ENCODE results near the gene ZNF438.

The ZNF438 gene

GRCh38 chr10:30849231-30850035 is 182.2 kb downstream of the ZNF438 start:
- TF ChIP-seq PPARA (CRISPR knock-in tag; IDR thresholded peaks at IDR 0.05; ENCODE audit: borderline replicate concordance) (no peak), TOX (CRISPR knock-in tag; IDR thresholded peaks at IDR 0.05; ENCODE audit: borderline replicate concordance) (no peak), ZFP3 (CRISPR knock-in tag; IDR thresholded peaks at IDR 0.05) (no peak), ARNTL (CRISPR knock-in tag; IDR thresholded peaks at IDR 0.05; ENCODE audit: borderline replicate concordance, low read depth) (no peak), OSR1 (CRISPR knock-in tag; IDR thresholded peaks at IDR 0.05) (no peak), GLIS3 (CRISPR knock-in tag; IDR thresholded peaks at IDR 0.05) (no peak), BACH2 (CRISPR knock-in tag; IDR thresholded peaks at IDR 0.05; ENCODE audit: borderline replicate concordance) (no peak), ISL1 (CRISPR knock-in tag; IDR thresholded peaks at IDR 0.05) (no peak), TCF4 (CRISPR knock-in tag; IDR thresholded peaks at IDR 0.05; ENCODE audit: borderline replicate concordance) (no peak), ZC3H10 (CRISPR knock-in tag; IDR thresholded peaks at IDR 0.05) (no peak), ZFP30 (CRISPR knock-in tag; IDR thresholded peaks at IDR 0.05) (no peak), ZNF565 (CRISPR knock-in tag; conservative IDR thresholded peaks at IDR 0.05; ENCODE audit: low read depth) (no peak), TSHZ2 (CRISPR knock-in tag; IDR thresholded peaks at IDR 0.05) (no peak), ZNF8 (CRISPR knock-in tag; IDR thresholded peaks at IDR 0.05) (no peak), RARB (CRISPR knock-in tag; IDR thresholded peaks at IDR 0.05) (no peak)
- TF ChIP-seq, protein P1, sequence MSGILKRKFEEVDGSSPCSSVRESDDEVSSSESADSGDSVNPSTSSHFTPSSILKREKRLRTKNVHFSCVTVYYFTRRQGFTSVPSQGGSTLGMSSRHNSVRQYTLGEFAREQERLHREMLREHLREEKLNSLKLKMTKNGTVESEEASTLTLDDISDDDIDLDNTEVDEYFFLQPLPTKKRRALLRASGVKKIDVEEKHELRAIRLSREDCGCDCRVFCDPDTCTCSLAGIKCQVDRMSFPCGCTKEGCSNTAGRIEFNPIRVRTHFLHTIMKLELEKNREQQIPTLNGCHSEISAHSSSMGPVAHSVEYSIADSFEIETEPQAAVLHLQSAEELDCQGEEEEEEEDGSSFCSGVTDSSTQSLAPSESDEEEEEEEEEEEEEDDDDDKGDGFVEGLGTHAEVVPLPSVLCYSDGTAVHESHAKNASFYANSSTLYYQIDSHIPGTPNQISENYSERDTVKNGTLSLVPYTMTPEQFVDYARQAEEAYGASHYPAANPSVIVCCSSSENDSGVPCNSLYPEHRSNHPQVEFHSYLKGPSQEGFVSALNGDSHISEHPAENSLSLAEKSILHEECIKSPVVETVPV (CRISPR knock-in tag; IDR thresholded peaks at IDR 0.05) = no peak

GRCh38 chr10:30848396-30849032 is 183.2 kb downstream of the ZNF438 start:
- TF ChIP-seq ZNF565 (CRISPR knock-in tag; conservative IDR thresholded peaks at IDR 0.05; ENCODE audit: low read depth) (no peak), PPARA (CRISPR knock-in tag; IDR thresholded peaks at IDR 0.05; ENCODE audit: borderline replicate concordance) (no peak), ZNF70 (CRISPR knock-in tag; IDR thresholded peaks at IDR 0.05) (no peak), ESRRG (CRISPR knock-in tag; IDR thresholded peaks at IDR 0.05) (no peak), ARNTL (CRISPR knock-in tag; IDR thresholded peaks at IDR 0.05; ENCODE audit: borderline replicate concordance, low read depth) (no peak), ISL1 (CRISPR knock-in tag; IDR thresholded peaks at IDR 0.05) (no peak), CSDC2 (CRISPR knock-in tag; IDR thresholded peaks at IDR 0.05) (no peak), OSR1 (CRISPR knock-in tag; IDR thresholded peaks at IDR 0.05) (no peak), SNAI2 (CRISPR knock-in tag; IDR thresholded peaks at IDR 0.05) (no peak), TCF4 (CRISPR knock-in tag; IDR thresholded peaks at IDR 0.05; ENCODE audit: borderline replicate concordance) (no peak), CREB5 (CRISPR knock-in tag; IDR thresholded peaks at IDR 0.05; ENCODE audit: low read depth) (no peak), TSHZ2 (CRISPR knock-in tag; IDR thresholded peaks at IDR 0.05) (no peak), ZNF8 (CRISPR knock-in tag; IDR thresholded peaks at IDR 0.05) (no peak), ZC3H10 (CRISPR knock-in tag; IDR thresholded peaks at IDR 0.05) (no peak), ZFP3 (CRISPR knock-in tag; IDR thresholded peaks at IDR 0.05) (no peak), BACH2 (CRISPR knock-in tag; IDR thresholded peaks at IDR 0.05; ENCODE audit: borderline replicate concordance) (no peak), RARB (CRISPR knock-in tag; IDR thresholded peaks at IDR 0.05) (no peak)
- TF ChIP-seq, protein P2, sequence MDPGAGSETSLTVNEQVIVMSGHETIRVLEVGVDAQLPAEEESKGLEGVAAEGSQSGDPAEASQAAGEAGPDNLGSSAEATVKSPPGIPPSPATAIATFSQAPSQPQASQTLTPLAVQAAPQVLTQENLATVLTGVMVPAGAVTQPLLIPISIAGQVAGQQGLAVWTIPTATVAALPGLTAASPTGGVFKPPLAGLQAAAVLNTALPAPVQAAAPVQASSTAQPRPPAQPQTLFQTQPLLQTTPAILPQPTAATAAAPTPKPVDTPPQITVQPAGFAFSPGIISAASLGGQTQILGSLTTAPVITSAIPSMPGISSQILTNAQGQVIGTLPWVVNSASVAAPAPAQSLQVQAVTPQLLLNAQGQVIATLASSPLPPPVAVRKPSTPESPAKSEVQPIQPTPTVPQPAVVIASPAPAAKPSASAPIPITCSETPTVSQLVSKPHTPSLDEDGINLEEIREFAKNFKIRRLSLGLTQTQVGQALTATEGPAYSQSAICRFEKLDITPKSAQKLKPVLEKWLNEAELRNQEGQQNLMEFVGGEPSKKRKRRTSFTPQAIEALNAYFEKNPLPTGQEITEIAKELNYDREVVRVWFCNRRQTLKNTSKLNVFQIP (CRISPR knock-in tag; IDR thresholded peaks at IDR 0.05; ENCODE audit: borderline replicate concordance, low read depth) = no peak
- TF ChIP-seq, protein P3, sequence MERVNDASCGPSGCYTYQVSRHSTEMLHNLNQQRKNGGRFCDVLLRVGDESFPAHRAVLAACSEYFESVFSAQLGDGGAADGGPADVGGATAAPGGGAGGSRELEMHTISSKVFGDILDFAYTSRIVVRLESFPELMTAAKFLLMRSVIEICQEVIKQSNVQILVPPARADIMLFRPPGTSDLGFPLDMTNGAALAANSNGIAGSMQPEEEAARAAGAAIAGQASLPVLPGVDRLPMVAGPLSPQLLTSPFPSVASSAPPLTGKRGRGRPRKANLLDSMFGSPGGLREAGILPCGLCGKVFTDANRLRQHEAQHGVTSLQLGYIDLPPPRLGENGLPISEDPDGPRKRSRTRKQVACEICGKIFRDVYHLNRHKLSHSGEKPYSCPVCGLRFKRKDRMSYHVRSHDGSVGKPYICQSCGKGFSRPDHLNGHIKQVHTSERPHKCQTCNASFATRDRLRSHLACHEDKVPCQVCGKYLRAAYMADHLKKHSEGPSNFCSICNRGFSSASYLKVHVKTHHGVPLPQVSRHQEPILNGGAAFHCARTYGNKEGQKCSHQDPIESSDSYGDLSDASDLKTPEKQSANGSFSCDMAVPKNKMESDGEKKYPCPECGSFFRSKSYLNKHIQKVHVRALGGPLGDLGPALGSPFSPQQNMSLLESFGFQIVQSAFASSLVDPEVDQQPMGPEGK (CRISPR knock-in tag; IDR thresholded peaks at IDR 0.05; ENCODE audit: borderline replicate concordance) = no peak
- TF ChIP-seq, protein P1 (CRISPR knock-in tag; IDR thresholded peaks at IDR 0.05) = no peak
- ATAC-seq = no peak

More at GRCh38 chr10:30849231-30850035, 182.2 kb downstream of the ZNF438 start:
- no peak for ATAC-seq

Measured in SK-N-SH treated with all-trans-retinoic acid at 6 μM for 48 hours (cell line).